K562 (cell line): ENCODE results near the gene COCH. TPM values are rescaled to one million over a fixed set of nuclear protein-coding genes. Genes with fewer than 3 reads are reported as not detected.

Experiments
- ATAC-seq: fragments of 200-7000 bp; cut with Tn5 transposase; 3 replicates; pipeline ENCODE4 v1.9.1; 2020; ENCODE audit warnings: moderate library complexity
- BruUV-seq: library from RNA; stranded (reverse); fragments of 400-500 nt; replicated peaks from 2 replicates; lab custom pipeline; 2021; lab: Mats Ljungman, UMichigan
- CTCF ChIA-PET: fragments of 300-600 bp; formaldehyde crosslinking; extraction: SDS; loops from one replicate; lab custom pipeline; 2021; ENCODE audit warnings: low intra/inter-chr PET ratio; lab: Yijun Ruan, JAX
- POLR2A ChIA-PET: fragments of 300-600, 350-650 bp; sonication (Branson Sonifier 250); formaldehyde crosslinking; extraction: SDS; loops from one replicate; lab custom pipeline; 2021; ENCODE audit warnings: antibody characterized with exemption, inconsistent platforms; lab: Yijun Ruan, JAX
- DNase-seq, 4 experiments: peaks; one replicate each; pipeline versions ENCODE4 v3.0.0 to v3.0.0-alpha.2; 2011 to 2018; ENCODE audit warnings: low spot score in 3 of 4, mixed read lengths in 3 of 4; ENCODE audit errors: extremely low read depth in 1 of 4
- FAIRE-seq: peaks from 2 replicates; lab custom pipeline; 2011; peaks lifted over from hg19 to GRCh38; lab: Jason Lieb, UNC
- H2AFZ ChIP-seq: 2 replicates; pipeline ENCODE4 v1.6.0; 2011; ENCODE audit warnings: low read depth, low read length, control low read depth, inconsistent platforms
- H3K27ac ChIP-seq: fragments of 200-600 bp; 3 replicates; pipeline ENCODE4 v1.8.0; 2011; ENCODE audit warnings: low read depth, mild to moderate bottlenecking, control low read depth, inconsistent platforms, low read length, moderate library complexity, mixed read lengths; ENCODE audit errors: extremely low read depth
- H3K27me3 ChIP-seq, 2 experiments: fragments of 300-600 bp in 1 of 2; 2 replicates in 1 of 2; 3 replicates in 1 of 2; pipeline versions ENCODE4 v1.6.0 to v1.8.0; 2011; ENCODE audit warnings: inconsistent platforms in 2 of 2, low read length in 2 of 2, mild to moderate bottlenecking in 1 of 2, mixed read lengths in 1 of 2, moderate library complexity in 1 of 2; ENCODE audit not compliant: control insufficient read depth in 2 of 2, insufficient read depth in 2 of 2
- H3K36me3 ChIP-seq: fragments of 300-600 bp; 3 replicates; pipeline ENCODE4 v1.8.0; 2011; ENCODE audit warnings: mild to moderate bottlenecking, low read length, inconsistent platforms; ENCODE audit not compliant: control insufficient read depth, insufficient read depth
- H3K4me1 ChIP-seq, 2 experiments: fragments of 200-600 bp in 1 of 2; replicated peaks in 1 of 2; 2 replicates in 1 of 2; 3 replicates in 1 of 2; pipeline versions ENCODE4 v1.5.1 to v1.8.0; 2011; ENCODE audit warnings: inconsistent platforms in 2 of 2, low read length in 2 of 2, mild to moderate bottlenecking in 1 of 2, mixed read lengths in 1 of 2, moderate library complexity in 1 of 2; ENCODE audit not compliant: control insufficient read depth in 2 of 2, insufficient read depth in 2 of 2
- H3K4me2 ChIP-seq: 2 replicates; pipeline ENCODE4 v1.6.1; 2011; ENCODE audit warnings: low read length, control low read depth, inconsistent platforms, mixed read lengths; ENCODE audit not compliant: insufficient read depth
- H3K4me3 ChIP-seq: fragments of 200-600 bp; sonication (generic), shearing (Covaris generic); 2 replicates; pipeline ENCODE4 v1.5.1; 2016; ENCODE audit warnings: control low read depth, inconsistent platforms
- H3K79me2 ChIP-seq: fragments of 200-600 bp; 3 replicates; pipeline ENCODE4 v1.8.0; 2011; ENCODE audit warnings: low read length, inconsistent platforms; ENCODE audit not compliant: control insufficient read depth, insufficient read depth
- H3K9ac ChIP-seq, 2 experiments: 2 replicates each; pipeline versions ENCODE4 v1.6.0 to v1.6.1; 2011; ENCODE audit warnings: low read depth in 2 of 2, low read length in 2 of 2, control low read depth in 1 of 2, inconsistent platforms in 1 of 2, mild to moderate bottlenecking in 1 of 2, mixed read lengths in 1 of 2; ENCODE audit not compliant: insufficient read depth in 1 of 2
- H3K9me1 ChIP-seq: one replicate; pipeline ENCODE4 v1.6.0; 2011; ENCODE audit warnings: inconsistent platforms, mild to moderate bottlenecking, low read length, moderate library complexity; ENCODE audit not compliant: control insufficient read depth, insufficient read depth
- H3K9me3 ChIP-seq: replicated peaks from 2 replicates; pipeline ENCODE4 v1.5.1; 2011; ENCODE audit warnings: low read depth, low read length, inconsistent platforms; ENCODE audit not compliant: control insufficient read depth, insufficient read depth
- H4K20me1 ChIP-seq: replicated peaks from 2 replicates; pipeline ENCODE4 v1.6.1; 2011; ENCODE audit warnings: low read length, inconsistent platforms, mixed read lengths; ENCODE audit not compliant: control insufficient read depth, insufficient read depth
- ARID3B ChIP-seq: fragments of 250-450 bp; sonication (Bioruptor Pico); IDR thresholded peaks from 2 replicates; pipeline ENCODE4 v1.4.0; 2020; ENCODE audit warnings: borderline replicate concordance
- CBX5 ChIP-seq: IDR thresholded peaks from 2 replicates; pipeline ENCODE4 v1.6.1; 2014; ENCODE audit warnings: low read depth, borderline replicate concordance
- CBX8 ChIP-seq: fragments of 200-600 bp; sonication (generic); IDR thresholded peaks from 2 replicates; pipeline ENCODE4 v1.6.1; 2012; ENCODE audit warnings: borderline replicate concordance, mixed run types, low read depth, mild to moderate bottlenecking, moderate library complexity, mixed read lengths, low read length, control low read depth, inconsistent platforms; ENCODE audit not compliant: poor library complexity, severe bottlenecking; ENCODE audit errors: extremely low read depth
- CTCF ChIP-seq, 3 experiments: IDR thresholded peaks in 2 of 3; conservative IDR thresholded peaks in 1 of 3; 2 replicates each; pipeline ENCODE4 v1.5.1; 2011 to 2012; ENCODE audit warnings: low read length in 3 of 3, mild to moderate bottlenecking in 3 of 3, control low read depth in 2 of 3, improper control_type of control experiment in 1 of 3, inconsistent platforms in 1 of 3, low read depth in 1 of 3, mixed read lengths in 1 of 3, moderate library complexity in 1 of 3; ENCODE audit not compliant: insufficient read depth in 2 of 3
- GTF2A2 ChIP-seq: IDR thresholded peaks from 2 replicates; pipeline ENCODE4 v1.6.1; 2016; ENCODE audit warnings: mild to moderate bottlenecking, missing genetic modification characterization, missing compliant biosample characterization
- GTF2E2 ChIP-seq: fragments of 200-800 bp; sonication (Bioruptor generic); IDR thresholded peaks from 2 replicates; pipeline ENCODE4 v1.6.1; 2016; ENCODE audit warnings: missing genetic modification characterization, missing compliant biosample characterization
- MAFG ChIP-seq: fragments of 450-650 bp; conservative IDR thresholded peaks from 2 replicates; pipeline ENCODE4 v1.6.1; 2016; ENCODE audit warnings: missing genetic modification characterization, missing compliant biosample characterization
- RAD21 ChIP-seq, 2 experiments: fragments of 250-450 bp in 1 of 2; fragments of 450-650 bp in 1 of 2; sonication (Bioruptor Pico) in 1 of 2; formaldehyde crosslinking in 1 of 2; IDR thresholded peaks in 1 of 2; conservative IDR thresholded peaks in 1 of 2; 2 replicates each; pipeline versions ENCODE4 v1.4.0 to v1.8.0; 2020 to 2022; ENCODE audit warnings: mild to moderate bottlenecking in 2 of 2, moderate library complexity in 1 of 2
- U2AF2 ChIP-seq: fragments of 200-400 bp; formaldehyde crosslinking; optimal IDR thresholded peaks from 2 replicates; pipeline ENCODE3; 2017; ENCODE audit warnings: low read depth, mild to moderate bottlenecking, low read length
- in situ Hi-C: fragments of 300-500 bp; cut with MboI; formaldehyde crosslinking; loops from 4 replicates; pipeline ENCODE4 v1.15.0; 2018; ENCODE audit warnings: inconsistent platforms, mixed read lengths
- intact Hi-C: fragments of 100-400 bp; cut with micrococcal nuclease; formaldehyde crosslinking; loops from 2 replicates; pipeline ENCODE4 v1.14.2; 2022
- polyA plus RNA-seq, 8 experiments: library from polyadenylated mRNA; depleted of rRNA in 4 of 8; stranded (reverse) in 5 of 8; unstranded in 3 of 8; fragments of >200 nt; fragmentation: Nextera tagmentation in 2 of 8; fragmentation: Illumina TruSeq in 1 of 8; extraction: Ambion mirVana in 2 of 8; extraction: Trizol in 1 of 8; gene quantifications; 2 replicates each; pipeline versions ENCODE4 v1.2.1 to v1.2.3, GENCODE V29; 2011 to 2014; ENCODE audit warnings: inconsistent platforms in 1 of 8, missing spikeins in 1 of 8
- total RNA-seq, 7 experiments: library from RNA; depleted of rRNA in 6 of 7; stranded (reverse); fragments of >200 nt in 6 of 7; fragmentation: Illumina TruSeq in 2 of 7; extraction: Trizol in 2 of 7; gene quantifications; 2 replicates each; pipeline versions ENCODE4 v1.2.1 to v1.2.3, GENCODE V29; 2011 to 2021; ENCODE audit warnings: low replicate concordance in 1 of 7
- TF ChIP-seq, protein P1 (sequence below), 3 experiments: fragments of 200-800 bp in 1 of 3; fragments of 250-450 bp in 1 of 3; fragments of 450-650 bp in 1 of 3; sonication (Bioruptor Pico) in 1 of 3; sonication (Bioruptor generic) in 1 of 3; formaldehyde crosslinking in 1 of 3; IDR thresholded peaks; 2 replicates each; pipeline versions ENCODE4 v1.6.1 to v1.8.0; 2016 to 2022; ENCODE audit warnings: mild to moderate bottlenecking in 2 of 3, missing genetic modification characterization in 2 of 3, missing compliant biosample characterization in 1 of 3, moderate library complexity in 1 of 3

The COCH gene
- total and polyA plus RNA-seq, 9 of the 15 experiments (the other 6 are each of a cell fraction or from before 2014, with no cell fraction given): 27.0 to 141 (median 69.3) TPM

DNA sequence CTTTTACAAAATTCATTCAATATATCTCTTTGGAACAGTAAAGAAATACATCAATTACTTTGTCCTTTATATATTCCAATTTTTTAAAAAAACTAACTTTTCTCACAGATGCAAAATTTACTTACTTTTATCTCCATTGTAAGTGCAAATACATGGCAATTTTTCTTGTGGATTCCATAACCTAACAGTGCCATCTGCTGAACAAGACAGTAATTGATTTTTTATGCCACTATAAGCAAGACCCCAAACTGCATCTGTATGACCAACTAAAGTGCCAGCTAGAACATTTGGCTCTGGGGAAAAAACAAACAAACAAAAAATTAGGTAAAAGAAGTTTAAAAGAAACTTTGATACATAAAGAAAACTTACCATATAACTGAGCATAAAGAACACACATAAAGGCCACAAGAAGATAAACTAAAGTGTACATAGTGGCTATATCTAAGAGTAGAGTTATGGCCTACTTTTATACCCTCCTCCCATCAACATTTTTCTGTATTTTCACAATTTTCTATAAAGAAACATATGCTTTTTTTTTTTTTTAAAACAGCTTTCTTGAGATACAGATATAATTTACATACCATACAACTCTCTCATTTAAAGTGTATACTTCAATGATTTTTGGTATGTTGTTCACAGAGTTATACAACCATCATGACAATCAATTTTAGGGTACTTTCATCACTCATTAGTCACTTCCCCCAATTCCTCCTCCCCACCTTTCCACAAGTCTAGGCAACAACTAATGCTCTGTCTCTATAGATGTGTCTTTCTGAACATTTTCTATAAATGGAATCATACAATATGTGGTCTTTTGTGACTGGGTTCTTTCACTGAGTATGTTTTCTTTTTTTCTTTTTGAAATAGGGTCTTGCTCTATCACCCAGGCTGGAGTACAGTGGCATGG lies 32.6 kb downstream of the COCH start:
- FAIRE-seq: peak; percentile 15
- ChIA-PET CTCF (interaction anchor here (0.6 to 2.4 kb wide), 3 partner anchors 226 to 249 kb away, joined by 3 to 10 read pairs (median 5); no protein-coding TSS in a partner anchor), POLR2A (no interaction called here)
- intact Hi-C loops: loop anchor here (2.0 to 5.0 kb wide), 3 partner anchors 175 to 345 kb away; no protein-coding TSS in a partner anchor
- no peaks in the 10 kb centered on the region for H4K20me1 ChIP-seq
- H3K36me3 ChIP-seq: peaks cover 78% of the 10 kb centered on the region
- no peak overlapping the region for H2AFZ ChIP-seq
- no TSS peak for BruUV-seq
- H3K4me2 ChIP-seq: no peak overlapping the region
- no peak for DNase-seq
- H3K9me3 ChIP-seq: no peaks in the 10 kb centered on the region
- H3K4me3 ChIP-seq: no peak overlapping the region
- H3K27me3 ChIP-seq: no peaks in the 10 kb centered on the region
- no peak overlapping the region for H3K27ac ChIP-seq
- in situ Hi-C loops: no loop called here
- H3K9me1 ChIP-seq: no peaks in the 10 kb centered on the region
- no peak overlapping the region for H3K9ac ChIP-seq
- peaks cover 0 to 6% of the 10 kb centered on the region in 2 experiments; a peak in 2 of 5 replicates for H3K4me1 ChIP-seq
- H3K79me2 ChIP-seq: peaks cover 3% of the 10 kb centered on the region; the same call in 1 of the 3 replicates
- TF ChIP-seq CBX8 (no peak), U2AF2 (no peak), MAFG (tag) (no peak), RAD21 (CRISPR knock-in tag; conservative IDR thresholded peaks at IDR 0.05 in 1 of 2, IDR thresholded peaks at IDR 0.05 in 1 of 2) (peak in 1 of 2 experiments; percentile 43; a peak in 2 of 4 replicates), CBX5 (no peak), GTF2E2 (tag) (no peak), CTCF (IDR thresholded peaks at IDR 0.05 in 2 of 3, conservative IDR thresholded peaks at IDR 0.05 in 1 of 3; ENCODE audit: insufficient read depth in 2 of 3, low read depth in 1 of 3, low read length in 3 of 3) (peak in 1 of 3 experiments; percentile 28; a peak in 1 of 6 replicates), ARID3B (no peak), GTF2A2 (tag) (no peak)
- TF ChIP-seq, protein P1, sequence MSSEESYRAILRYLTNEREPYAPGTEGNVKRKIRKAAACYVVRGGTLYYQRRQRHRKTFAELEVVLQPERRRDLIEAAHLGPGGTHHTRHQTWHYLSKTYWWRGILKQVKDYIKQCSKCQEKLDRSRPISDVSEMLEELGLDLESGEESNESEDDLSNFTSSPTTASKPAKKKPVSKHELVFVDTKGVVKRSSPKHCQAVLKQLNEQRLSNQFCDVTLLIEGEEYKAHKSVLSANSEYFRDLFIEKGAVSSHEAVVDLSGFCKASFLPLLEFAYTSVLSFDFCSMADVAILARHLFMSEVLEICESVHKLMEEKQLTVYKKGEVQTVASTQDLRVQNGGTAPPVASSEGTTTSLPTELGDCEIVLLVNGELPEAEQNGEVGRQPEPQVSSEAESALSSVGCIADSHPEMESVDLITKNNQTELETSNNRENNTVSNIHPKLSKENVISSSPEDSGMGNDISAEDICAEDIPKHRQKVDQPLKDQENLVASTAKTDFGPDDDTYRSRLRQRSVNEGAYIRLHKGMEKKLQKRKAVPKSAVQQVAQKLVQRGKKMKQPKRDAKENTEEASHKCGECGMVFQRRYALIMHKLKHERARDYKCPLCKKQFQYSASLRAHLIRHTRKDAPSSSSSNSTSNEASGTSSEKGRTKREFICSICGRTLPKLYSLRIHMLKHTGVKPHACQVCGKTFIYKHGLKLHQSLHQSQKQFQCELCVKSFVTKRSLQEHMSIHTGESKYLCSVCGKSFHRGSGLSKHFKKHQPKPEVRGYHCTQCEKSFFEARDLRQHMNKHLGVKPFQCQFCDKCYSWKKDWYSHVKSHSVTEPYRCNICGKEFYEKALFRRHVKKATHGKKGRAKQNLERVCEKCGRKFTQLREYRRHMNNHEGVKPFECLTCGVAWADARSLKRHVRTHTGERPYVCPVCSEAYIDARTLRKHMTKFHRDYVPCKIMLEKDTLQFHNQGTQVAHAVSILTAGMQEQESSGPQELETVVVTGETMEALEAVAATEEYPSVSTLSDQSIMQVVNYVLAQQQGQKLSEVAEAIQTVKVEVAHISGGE (CRISPR knock-in tag; IDR thresholded peaks at IDR 0.05): no peak
- TF ChIP-seq, all 486 proteins: peak for 2
- peak; percentile 53 for ATAC-seq
